ENCODE data around the gene HOXD3.

The HOXD3 gene

DNA sequence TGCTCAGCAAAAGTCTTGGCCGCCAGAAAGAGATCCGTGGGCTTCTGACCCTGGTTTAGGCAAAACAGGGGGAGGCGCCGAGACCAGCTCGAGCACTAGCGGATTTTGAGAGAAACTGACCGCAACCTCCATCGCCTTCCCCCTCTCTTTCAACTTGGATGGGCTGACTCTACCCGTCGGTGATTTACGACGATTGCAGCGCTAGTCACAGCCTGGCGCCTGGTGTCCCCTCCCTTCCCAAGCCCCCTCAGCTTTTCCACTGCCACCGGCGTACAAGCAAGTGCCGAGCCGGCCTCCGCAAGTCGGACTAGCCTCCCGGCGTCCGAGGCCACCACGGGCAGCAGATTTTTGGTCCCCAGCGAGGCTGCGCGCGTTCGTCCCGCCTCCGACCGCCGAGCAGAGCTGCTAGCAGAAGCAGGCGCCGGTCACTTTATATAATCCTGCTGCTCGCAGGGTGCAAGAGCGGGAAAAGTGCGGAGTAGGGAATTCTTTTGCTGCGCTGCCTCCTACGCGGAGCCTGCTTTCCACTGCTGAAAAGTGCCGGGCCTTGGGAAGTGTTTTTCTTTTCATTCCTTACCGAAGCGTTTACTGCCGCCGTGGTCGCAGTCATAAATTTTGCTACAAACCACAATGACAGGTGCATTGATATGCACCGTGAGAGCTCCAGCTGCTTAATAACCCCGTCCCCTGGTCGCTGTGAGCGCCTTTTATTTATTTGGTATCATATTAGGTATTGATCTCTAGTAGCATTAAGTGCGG is 7.7 kb downstream of the HOXD3 start:
- DNase-seq = no peak

DNA sequence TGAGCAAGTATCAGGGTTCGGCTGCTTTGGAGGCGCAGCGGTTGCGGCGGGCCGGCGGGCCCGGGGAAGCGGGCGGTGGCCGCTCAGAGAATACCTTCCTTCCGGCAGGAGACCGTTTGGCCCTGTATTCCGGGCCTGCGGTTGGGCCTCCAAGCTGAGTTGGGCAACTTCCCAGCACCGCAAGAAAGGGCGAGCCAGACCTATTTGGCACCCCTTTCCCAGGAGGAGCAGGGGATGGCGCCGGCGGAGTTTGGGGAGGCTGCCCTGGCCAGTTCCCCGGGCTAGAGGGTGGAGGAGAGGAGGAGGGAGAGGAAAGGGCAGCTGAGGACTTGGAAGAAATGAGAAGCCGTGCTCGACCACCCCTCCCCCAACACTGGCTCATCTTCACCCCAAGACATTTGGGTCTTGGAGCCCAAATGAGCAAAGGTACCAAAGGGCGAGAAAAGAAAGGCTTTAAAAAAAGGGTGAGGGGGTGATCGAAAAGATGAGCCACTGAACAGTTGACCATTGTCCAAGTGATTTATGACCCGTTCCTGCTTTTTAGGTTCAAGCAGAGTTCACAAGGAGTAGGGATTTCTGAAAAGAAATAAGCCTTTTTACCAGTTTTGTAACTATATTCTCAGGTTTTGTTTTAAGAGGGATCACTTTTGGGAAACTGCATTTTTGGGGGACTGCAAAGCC is 8.4 kb downstream of the HOXD3 start:
- no peak for DNase-seq

DNA sequence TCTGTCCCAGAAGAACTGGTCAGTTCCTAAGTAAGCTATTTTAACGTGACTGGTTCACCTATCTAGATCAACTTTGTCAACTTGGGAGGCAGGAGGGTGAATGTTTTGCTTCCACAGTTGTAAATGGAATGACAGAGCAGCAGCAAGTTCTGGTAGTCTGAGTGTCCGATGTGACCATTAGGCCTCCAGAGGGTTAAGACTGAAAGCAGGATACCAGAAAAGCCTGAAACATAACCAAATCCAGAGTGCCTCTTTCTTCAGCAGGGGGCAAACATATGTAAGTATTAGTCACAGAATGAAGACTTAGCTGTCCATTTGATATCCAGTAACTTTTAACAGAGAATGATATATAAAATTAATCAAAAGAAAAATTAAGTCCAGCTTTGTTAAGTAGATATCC is 9.2 kb downstream of the HOXD3 start:
- DNase-seq = no peak

DNA sequence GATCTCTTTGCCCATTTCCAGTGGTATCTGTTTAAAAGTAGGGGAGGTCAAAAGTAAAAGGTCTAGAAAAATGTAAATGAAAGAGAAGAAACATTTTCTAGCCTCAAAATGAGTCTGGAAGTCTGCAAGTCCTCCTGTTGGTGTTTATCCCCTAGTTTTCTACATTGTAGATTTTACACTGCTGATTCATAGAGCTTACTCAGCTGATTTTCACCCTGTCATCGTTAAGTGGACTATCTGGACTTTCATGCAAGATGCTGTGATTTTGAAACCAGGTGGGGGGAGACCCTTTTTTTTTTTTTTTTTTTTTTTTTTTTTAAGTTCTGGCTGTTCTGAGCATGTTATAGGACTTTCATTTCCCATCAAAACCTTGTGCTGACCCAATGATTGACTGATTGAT is 10.3 kb downstream of the HOXD3 start:
- no peak for DNase-seq

DNA sequence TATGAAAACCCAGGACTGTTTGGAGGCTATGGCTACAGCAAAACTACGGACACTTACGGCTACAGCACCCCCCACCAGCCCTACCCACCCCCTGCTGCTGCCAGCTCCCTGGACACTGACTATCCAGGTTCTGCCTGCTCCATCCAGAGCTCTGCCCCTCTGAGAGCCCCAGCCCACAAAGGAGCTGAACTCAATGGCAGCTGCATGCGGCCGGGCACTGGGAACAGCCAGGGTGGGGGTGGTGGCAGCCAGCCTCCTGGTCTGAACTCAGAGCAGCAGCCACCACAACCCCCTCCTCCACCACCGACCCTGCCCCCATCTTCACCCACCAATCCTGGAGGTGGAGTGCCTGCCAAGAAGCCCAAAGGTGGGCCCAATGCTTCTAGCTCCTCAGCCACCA is 12.1 kb downstream of the HOXD3 start:
- no peak for DNase-seq

DNA sequence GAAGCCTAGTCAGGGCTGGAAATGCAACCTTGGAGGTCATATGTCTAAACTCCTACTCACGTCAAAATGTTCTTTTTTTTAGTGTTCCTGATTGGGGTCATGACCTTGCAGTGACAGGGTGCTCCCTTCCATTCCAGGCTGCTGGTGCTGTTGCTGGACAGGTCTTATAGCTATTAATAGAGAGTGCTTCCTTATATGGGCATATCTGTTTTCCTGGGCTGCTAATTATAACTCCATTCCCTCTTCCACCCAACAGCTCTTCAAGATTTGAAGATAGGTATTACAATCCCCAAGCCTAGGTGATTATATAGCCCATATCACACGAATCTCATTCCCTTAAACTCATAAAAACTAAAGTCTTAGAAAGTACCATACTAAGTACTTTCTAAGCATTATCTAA is 12.6 kb downstream of the HOXD3 start:
- DNase-seq = no peak

DNA sequence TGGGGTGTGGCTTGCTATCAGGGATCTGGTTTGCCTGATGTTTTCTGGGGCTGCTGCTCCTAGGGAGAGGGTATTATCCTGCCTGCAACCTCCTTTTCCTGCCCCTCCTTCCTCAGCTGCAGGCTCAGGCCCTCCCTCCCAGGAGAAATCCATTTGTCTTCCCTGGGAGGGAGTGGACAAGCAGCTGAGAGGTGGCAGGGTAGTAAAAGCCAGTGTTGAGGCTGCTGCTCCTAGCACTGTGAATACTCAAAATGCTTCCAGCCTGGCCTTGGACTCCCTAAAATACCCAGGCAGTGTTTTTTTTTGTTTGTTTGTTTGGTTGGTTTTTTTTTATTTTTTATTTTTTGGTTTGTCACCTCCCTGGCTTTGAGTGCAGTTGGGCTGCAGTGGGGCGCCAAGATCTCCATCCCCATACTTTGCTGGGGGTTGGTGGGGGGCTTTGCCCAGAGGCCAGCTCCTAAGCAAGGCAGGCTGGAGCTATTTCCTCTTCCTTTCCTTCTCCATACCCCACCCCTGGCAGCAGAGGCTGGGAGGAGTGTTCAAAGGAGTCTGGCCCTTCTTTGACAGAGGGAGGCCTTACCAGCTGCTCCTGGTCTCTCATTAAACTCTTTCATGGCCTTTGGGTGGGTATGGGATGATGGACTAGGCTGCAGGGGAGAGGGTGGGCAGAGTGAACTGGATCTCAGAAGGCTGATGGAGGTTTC is 13.6 kb downstream of the HOXD3 start:
- no peak for DNase-seq

DNA sequence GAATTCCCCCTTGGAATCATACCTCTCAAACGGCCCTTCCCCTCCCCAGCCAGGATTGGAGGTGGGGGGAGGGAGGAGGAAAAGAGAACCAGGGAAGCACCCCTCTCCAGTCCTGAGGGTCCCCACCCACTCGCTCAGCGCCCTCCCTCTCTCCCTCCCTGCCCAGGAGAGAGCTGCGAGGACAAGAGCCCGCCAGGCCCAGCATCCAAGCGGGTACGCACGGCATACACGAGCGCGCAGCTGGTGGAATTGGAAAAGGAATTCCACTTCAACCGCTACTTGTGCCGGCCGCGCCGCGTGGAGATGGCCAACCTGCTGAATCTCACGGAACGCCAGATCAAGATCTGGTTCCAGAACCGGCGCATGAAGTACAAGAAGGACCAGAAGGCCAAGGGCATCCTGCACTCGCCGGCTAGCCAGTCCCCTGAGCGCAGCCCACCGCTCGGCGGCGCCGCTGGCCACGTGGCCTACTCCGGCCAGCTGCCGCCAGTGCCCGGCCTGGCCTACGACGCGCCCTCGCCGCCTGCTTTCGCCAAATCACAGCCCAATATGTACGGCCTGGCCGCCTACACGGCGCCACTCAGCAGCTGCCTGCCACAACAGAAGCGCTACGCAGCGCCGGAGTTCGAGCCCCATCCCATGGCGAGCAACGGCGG is 14.4 kb downstream of the HOXD3 start:
- no peak for DNase-seq

DNA sequence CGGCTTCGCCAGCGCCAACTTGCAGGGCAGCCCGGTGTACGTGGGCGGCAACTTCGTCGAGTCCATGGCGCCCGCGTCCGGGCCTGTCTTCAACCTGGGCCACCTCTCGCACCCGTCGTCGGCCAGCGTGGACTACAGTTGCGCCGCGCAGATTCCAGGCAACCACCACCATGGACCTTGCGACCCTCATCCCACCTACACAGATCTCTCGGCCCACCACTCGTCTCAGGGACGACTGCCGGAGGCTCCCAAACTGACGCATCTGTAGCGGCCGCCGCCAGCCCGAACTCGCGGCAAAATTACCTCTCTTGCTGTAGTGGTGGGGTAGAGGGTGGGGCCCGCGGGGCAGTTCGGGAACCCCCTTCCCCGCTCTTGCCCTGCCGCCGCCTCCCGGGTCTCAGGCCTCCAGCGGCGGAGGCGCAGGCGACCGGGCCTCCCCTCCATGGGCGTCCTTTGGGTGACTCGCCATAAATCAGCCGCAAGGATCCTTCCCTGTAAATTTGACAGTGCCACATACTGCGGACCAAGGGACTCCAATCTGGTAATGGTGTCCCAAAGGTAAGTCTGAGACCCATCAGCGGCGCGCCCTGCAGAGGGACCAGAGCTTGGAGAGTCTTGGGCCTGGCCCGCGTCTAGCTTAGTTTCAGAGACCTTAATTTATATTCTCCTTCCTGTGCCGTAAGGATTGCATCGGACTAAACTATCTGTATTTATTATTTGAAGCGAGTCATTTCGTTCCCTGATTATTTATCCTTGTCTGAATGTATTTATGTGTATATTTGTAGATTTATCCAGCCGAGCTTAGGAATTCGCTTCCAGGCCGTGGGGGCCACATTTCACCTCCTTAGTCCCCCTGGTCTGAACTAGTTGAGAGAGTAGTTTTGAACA is 15.1 kb downstream of the HOXD3 start:
- DNase-seq = no peak

DNA sequence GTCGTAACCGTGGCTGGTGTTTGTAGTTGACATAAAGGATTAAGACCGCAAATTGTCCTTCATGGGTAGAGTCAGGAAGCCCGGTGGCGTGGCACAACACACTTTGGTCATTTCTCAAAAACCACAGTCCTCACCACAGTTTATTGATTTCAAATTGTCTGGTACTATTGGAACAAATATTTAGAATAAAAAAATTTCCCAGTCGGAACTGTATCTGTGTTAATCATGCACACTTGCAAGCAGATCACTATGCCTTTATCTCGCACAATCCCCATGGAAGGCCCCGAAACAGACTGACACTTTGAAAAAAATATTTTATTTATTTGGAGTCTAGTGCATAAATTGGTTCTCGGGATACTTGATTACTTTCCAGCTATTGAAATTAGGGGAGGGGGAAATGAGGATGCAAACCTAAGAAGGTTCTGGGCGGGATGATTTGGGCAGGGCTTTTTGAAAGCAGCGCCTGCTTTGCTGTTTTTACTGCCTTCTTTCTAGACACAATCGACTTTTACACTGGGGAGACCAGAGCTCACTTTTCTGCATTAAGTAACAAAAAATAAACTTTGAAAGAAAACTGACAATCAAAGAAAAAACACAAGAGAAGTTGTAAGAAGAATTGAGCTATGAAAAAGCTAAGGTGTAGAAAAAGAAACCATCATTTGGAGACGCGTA is 15.9 kb downstream of the HOXD3 start:
- DNase-seq = no peak

DNA sequence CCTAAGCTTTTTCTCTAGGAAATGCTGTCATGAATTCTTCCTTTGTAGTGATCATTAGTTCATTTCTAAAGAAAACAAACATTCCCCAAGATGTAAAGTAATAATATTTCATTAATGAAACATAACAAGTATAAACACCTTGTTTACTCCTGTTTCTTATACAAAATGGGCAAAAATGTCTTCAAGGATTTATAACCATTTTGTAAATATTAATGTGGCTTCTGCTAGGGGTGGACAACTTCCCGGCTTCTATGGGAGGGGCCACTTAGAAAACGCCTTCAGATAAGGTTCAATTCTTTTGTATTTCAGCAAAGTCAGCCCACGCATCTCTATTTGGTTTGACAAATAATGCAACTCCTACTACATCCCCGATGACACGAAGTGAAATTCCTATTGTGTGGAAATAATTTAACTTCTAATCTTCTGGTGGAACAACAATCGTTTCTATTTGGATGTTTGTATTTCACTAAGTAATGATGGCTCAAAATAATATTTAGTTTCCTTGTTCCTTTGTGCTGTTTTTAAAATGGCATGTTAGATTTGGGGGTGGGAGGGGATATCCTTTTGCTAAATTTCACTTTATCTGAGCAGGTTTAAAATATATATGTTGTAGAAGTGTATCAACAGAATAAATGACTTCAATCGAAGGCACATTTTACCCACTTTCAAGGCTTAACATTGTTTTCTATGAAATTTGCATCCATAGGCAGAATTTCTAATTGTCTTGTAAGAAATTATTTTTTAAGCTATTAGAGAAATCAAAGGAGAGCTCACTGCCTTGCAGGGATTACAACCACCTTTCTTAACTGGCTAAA is 16.7 kb downstream of the HOXD3 start:
- no peak for DNase-seq

DNA sequence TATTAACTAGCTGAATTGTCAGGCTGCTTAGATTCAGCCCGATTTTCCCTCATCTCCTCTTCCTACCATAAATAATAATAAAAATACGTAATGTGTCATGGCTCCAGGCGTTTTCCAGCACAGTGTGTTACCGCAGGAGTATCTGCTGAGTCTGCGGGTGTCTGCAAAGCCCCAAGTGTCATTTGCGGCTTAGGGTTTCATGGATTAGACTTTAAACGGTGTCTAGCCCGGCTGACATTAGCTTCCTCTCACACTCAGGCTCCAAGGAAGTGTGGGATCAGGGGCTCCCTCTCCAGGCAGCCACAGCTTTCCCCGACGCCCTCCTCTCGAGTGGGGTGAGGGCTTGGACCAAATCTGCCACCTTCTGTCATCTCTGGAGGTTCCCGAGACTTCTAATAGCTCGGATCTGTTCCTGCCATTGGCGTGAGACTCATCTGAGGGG is 17.3 kb downstream of the HOXD3 start:
- no peak for DNase-seq

DNA sequence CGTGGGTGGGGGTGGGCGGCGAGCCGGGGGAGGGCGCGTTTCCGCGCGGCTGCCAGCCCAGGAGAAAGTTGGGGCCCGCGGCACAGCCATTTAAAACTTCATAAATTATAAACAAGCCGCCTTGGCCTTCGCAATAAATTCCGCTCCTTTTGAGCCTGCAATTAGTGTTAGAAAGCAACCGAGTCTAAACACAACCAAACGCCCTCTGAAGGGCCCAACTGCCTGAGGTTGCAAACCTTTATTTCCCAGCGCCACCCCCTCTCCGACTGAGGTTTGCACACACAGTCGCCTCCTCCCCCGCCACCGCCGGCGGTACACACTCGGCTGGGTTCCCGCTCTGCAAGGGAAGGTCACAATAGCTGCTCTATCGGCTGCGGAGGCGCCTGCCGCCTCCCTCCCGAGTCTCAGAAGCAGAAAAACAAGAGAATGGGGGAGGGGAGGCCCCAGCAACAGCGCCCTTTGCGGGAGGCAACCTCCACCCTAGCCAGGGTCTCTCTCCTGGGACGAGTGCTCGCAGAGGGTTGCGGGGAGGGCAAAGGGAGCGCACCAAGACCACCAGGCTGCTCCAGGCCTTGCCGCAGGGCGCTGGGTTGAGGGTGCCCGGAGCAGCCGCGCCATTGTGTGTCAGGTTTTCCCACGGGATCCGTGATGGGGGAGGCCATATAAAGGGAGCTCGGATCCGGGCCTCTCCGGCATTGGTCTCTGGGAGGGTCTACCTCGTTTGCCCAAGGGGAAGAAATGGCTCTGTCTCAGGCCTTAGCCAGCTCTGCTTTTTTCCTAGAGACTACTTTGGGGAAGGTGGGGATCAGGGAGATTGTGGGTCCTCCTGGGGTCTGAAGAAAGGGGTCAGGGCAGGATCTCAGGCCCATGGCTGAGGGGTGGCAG is 18.0 kb downstream of the HOXD3 start:
- no peak for DNase-seq

DNA sequence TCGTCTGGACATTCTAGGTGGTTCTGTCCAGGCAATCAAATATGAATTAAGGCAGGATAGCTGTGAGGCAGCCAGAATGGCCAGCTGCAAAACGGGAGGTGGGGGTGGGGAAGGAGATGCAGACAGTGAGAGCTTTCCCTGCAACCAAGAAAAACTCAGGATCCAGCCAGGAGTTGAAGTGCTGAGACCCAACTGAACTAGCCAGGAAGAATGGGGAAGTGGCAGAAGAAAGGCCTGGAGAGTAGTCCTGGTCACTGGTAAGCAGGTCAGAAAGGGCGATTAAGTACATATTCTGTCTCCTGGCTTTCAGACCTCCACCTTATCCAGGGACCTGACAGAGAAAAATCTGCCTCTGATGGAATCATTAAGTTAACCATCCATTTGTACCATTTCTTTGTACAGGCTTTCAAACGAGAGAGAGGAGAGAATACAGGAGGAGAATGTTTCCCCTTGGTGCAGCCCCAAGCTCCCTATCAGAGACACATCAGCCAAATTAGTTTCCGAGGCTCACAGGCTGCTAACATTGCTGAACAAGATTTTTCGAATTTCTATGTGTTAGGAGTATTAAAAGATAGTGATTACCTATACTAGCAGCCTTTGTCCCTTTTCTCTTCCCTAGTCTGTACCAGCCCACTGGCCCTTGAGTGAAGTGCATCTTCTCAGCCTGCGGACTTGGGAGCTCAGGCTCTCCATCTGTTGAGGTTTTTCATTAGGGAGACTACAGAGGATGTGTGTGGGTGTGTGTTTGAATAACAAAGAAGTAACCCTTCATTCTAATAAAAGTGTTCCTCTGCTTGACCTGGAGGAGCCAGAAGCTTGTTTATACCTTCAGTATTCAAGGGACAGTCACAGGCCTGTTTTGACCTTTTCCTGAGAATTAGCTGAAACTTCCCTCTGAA is 18.9 kb downstream of the HOXD3 start:
- no peak for DNase-seq

DNA sequence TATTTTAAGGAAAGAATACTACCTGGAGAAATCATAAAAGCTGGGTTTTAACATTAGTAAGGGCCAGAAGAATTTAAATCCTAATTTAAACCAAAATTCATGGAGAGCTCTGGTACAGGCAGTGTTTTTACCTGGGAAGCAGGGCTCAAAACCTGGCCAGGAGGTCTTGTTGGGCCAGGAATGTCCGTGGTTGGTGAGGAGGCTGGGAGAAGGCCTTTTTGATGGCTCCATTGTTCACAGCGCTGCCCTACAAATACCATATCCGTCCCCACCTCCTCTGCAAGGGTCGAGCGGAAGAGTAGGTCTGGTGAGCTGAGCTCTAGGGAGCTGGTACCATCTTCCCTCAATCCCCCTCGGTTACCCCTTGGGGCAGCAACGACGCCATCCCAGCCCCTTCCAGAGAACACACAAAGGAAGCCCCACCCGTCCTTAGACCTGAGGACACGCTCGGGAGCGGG is 20.5 kb downstream of the HOXD3 start:
- no peak for DNase-seq

DNA sequence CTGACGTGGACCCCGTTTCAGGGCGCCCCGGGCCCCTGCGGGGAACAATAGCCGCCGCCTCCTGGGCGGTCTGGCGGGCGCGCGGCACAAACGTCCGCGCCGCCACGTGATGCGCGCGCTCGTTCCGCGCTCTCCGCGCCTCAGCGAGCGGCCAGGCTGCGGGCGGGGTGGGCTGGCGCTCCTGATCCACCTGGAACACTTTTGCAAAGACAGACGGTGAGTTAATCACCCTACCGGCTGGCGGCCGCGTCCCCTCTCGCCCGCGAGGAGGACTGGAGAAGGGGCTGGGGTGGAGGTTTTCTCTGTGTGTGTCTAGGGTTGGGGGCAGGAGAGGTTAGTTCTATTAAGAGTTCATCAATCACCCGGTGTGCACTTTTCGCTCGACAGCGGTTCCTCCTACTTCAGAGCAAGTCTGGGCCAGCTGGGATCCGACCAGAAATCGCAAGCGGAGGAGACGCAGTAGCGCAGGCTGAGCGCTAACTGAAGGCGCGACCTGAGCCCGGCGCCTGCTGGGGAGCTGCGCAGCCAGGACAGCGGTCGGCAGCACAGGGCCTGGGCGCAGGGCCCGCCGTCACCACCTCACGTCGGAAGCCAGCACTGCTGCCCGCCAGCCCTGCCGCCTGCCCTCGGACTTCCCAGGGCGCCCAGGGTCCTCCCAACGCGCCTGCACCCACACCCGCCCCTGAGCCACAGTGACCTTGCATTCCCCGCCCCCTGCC is 21.1 kb downstream of the HOXD3 start:
- no peak for DNase-seq

DNA sequence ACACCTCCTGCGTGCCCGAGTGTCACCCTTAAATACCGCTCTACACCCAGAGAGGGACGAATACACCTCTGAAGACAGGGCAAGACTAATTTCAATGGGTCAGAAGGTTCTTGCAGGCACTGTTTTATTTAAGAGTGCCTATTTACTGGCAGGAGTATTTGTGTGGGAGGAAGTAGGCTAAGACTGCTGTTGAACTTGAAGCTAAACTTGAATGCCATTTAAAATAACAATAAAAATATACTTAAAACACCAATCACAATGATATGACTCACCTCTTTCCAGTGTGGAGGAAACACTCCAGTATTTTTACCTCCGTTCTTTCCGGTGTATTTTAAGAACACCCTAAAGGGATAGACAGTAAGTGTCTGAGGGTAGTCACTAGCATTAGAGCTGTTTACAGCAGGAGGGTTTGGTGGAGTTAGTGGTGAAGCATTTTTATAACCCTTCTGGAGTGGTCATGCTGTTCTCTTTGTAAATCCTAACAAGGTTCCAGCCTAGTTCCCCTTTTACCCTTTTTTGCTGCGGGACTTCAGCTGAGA is 21.7 kb downstream of the HOXD3 start:
- DNase-seq = no peak

DNA sequence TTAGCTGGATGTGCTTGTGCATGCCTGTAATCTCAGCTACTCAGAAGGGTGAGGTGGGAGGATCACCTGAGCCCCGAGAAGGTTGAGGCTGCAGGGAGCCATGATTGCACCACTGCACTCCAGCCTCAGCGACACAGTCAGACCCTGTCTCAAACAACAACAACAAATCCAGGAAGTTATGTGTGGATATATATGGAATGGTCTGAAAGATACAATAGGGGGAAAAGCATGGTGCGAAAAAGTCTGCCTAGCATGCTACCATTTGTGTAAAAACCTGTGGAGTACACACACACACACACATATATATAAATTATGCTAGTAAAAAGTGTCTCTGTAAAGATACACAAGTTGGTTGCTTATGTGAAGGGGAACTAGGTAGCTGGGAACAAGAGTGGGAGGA is 24.4 kb downstream of the HOXD3 start:
- DNase-seq = no peak

All from NCI-H226 (cell line).